ENCODE data around the gene SORD.
"Not testable (repeated sequence)": the region's sequence is repeated elsewhere in the genome, so short reads cannot be mapped to it uniquely, and the experiment has no call there.

The SORD gene

GRCh38 chr15:44988184-44988869 lies 34.7 kb upstream of the SORD start:
- not testable (repeated sequence) for H3K27me3 ChIP-seq (ENCODE audit: low read length); H4K20me1 ChIP-seq (ENCODE audit: low read depth, low read length); H3K36me3 ChIP-seq (ENCODE audit: low read length); H3K27ac ChIP-seq (ENCODE audit: low read depth, low read length); H3K9ac ChIP-seq (ENCODE audit: low read length); H3K9me2 ChIP-seq (replicated peaks; ENCODE audit: insufficient read depth, low read length); H3F3A ChIP-seq (ENCODE audit: insufficient read depth); H3K4me3 ChIP-seq (ENCODE audit: insufficient read depth, low read length, poor library complexity, severe bottlenecking); H3K9me3 ChIP-seq (ENCODE audit: insufficient read depth, low read length); H2AFZ ChIP-seq (ENCODE audit: low read depth, low read length, severe bottlenecking); H3K4me2 ChIP-seq (ENCODE audit: low read depth, low read length, poor library complexity, severe bottlenecking); H3K79me2 ChIP-seq (ENCODE audit: insufficient read depth, low read length)

- H3K4me3 ChIP-seq (ENCODE audit: insufficient read depth, low read length, poor library complexity, severe bottlenecking); H3K4me2 ChIP-seq (ENCODE audit: low read depth, low read length, poor library complexity, severe bottlenecking); H4K20me1 ChIP-seq (ENCODE audit: low read depth, low read length); H3K9me2 ChIP-seq (replicated peaks; ENCODE audit: insufficient read depth, low read length); H3K79me2 ChIP-seq (ENCODE audit: insufficient read depth, low read length); H2AFZ ChIP-seq (ENCODE audit: low read depth, low read length, severe bottlenecking); H3K36me3 ChIP-seq (ENCODE audit: low read length); H3K27ac ChIP-seq (ENCODE audit: low read depth, low read length); H3F3A ChIP-seq (ENCODE audit: insufficient read depth); H3K9ac ChIP-seq (ENCODE audit: low read length); H3K27me3 ChIP-seq (ENCODE audit: low read length); H3K9me3 ChIP-seq (ENCODE audit: insufficient read depth, low read length): not testable (repeated sequence)
Observed at GRCh38 chr15:44988870-44989219, 34.1 kb upstream of the SORD start.

- H3K27me3 ChIP-seq (ENCODE audit: low read length); H3K36me3 ChIP-seq (ENCODE audit: low read length); H3K9me3 ChIP-seq (ENCODE audit: insufficient read depth, low read length); H2AFZ ChIP-seq (ENCODE audit: low read depth, low read length, severe bottlenecking); H4K20me1 ChIP-seq (ENCODE audit: low read depth, low read length); H3K27ac ChIP-seq (ENCODE audit: low read depth, low read length); H3K4me3 ChIP-seq (ENCODE audit: insufficient read depth, low read length, poor library complexity, severe bottlenecking); H3K4me2 ChIP-seq (ENCODE audit: low read depth, low read length, poor library complexity, severe bottlenecking); H3K9me2 ChIP-seq (replicated peaks; ENCODE audit: insufficient read depth, low read length); H3F3A ChIP-seq (ENCODE audit: insufficient read depth); H3K9ac ChIP-seq (ENCODE audit: low read length); H3K79me2 ChIP-seq (ENCODE audit: insufficient read depth, low read length): not testable (repeated sequence)
Observed at GRCh38 chr15:44997632-44998031, 25.4 kb upstream of the SORD start.

GRCh38 chr15:44999105-44999504 lies 23.9 kb upstream of the SORD start:
- TF ChIP-seq EZH2phosphoT487 (conservative IDR thresholded peaks at IDR 0.05; ENCODE audit: low read length) (no peak), CTCF (IDR thresholded peaks at IDR 0.05; ENCODE audit: insufficient read depth, low read length, poor library complexity, severe bottlenecking) (no peak)
- no peak overlapping the region for H3K9ac ChIP-seq (ENCODE audit: low read length)

GRCh38 chr15:45001180-45001579 lies 21.8 kb upstream of the SORD start:
- not testable (repeated sequence) for H3K36me3 ChIP-seq (ENCODE audit: low read length); H2AFZ ChIP-seq (ENCODE audit: low read depth, low read length, severe bottlenecking); H4K20me1 ChIP-seq (ENCODE audit: low read depth, low read length); H3K4me2 ChIP-seq (ENCODE audit: low read depth, low read length, poor library complexity, severe bottlenecking); H3F3A ChIP-seq (ENCODE audit: insufficient read depth); H3K4me3 ChIP-seq (ENCODE audit: insufficient read depth, low read length, poor library complexity, severe bottlenecking); H3K79me2 ChIP-seq (ENCODE audit: insufficient read depth, low read length); H3K27ac ChIP-seq (ENCODE audit: low read depth, low read length); H3K9me2 ChIP-seq (replicated peaks; ENCODE audit: insufficient read depth, low read length); H3K9ac ChIP-seq (ENCODE audit: low read length); H3K27me3 ChIP-seq (ENCODE audit: low read length); H3K9me3 ChIP-seq (ENCODE audit: insufficient read depth, low read length)

More at GRCh38 chr15:44999105-44999504, 23.9 kb upstream of the SORD start:
- no peaks in the 10 kb centered on the region for H4K20me1 ChIP-seq (ENCODE audit: low read depth, low read length)
- H3K79me2 ChIP-seq (ENCODE audit: insufficient read depth, low read length): no peaks in the 10 kb centered on the region
- no peak overlapping the region for H2AFZ ChIP-seq (ENCODE audit: low read depth, low read length, severe bottlenecking)
- no peaks in the 10 kb centered on the region for H3K9me3 ChIP-seq (ENCODE audit: insufficient read depth, low read length)
- H3K9me2 ChIP-seq (replicated peaks; ENCODE audit: insufficient read depth, low read length): no peaks in the 10 kb centered on the region
- no peak overlapping the region for H3K4me2 ChIP-seq (ENCODE audit: low read depth, low read length, poor library complexity, severe bottlenecking)
- H3K4me3 ChIP-seq (ENCODE audit: insufficient read depth, low read length, poor library complexity, severe bottlenecking): no peak overlapping the region
- H3K27ac ChIP-seq (ENCODE audit: low read depth, low read length): no peak overlapping the region
- no peaks in the 10 kb centered on the region for H3F3A ChIP-seq (ENCODE audit: insufficient read depth)
- H3K27me3 ChIP-seq (ENCODE audit: low read length): no peaks in the 10 kb centered on the region
- H3K36me3 ChIP-seq (ENCODE audit: low read length): no peaks in the 10 kb centered on the region

GRCh38 chr15:45003731-45004410 lies 19.1 kb upstream of the SORD start:
- H3K9ac ChIP-seq (ENCODE audit: low read length); H3K27me3 ChIP-seq (ENCODE audit: low read length); H3K36me3 ChIP-seq (ENCODE audit: low read length); H3F3A ChIP-seq (ENCODE audit: insufficient read depth); H3K9me2 ChIP-seq (replicated peaks; ENCODE audit: insufficient read depth, low read length); H3K4me3 ChIP-seq (ENCODE audit: insufficient read depth, low read length, poor library complexity, severe bottlenecking); H3K79me2 ChIP-seq (ENCODE audit: insufficient read depth, low read length); H3K4me2 ChIP-seq (ENCODE audit: low read depth, low read length, poor library complexity, severe bottlenecking); H3K9me3 ChIP-seq (ENCODE audit: insufficient read depth, low read length); H4K20me1 ChIP-seq (ENCODE audit: low read depth, low read length); H3K27ac ChIP-seq (ENCODE audit: low read depth, low read length); H2AFZ ChIP-seq (ENCODE audit: low read depth, low read length, severe bottlenecking): not testable (repeated sequence)

- H3K4me2 ChIP-seq (ENCODE audit: low read depth, low read length, poor library complexity, severe bottlenecking); H2AFZ ChIP-seq (ENCODE audit: low read depth, low read length, severe bottlenecking); H3K27ac ChIP-seq (ENCODE audit: low read depth, low read length); H3K9me3 ChIP-seq (ENCODE audit: insufficient read depth, low read length); H3K9me2 ChIP-seq (replicated peaks; ENCODE audit: insufficient read depth, low read length); H3K36me3 ChIP-seq (ENCODE audit: low read length); H3F3A ChIP-seq (ENCODE audit: insufficient read depth); H3K4me3 ChIP-seq (ENCODE audit: insufficient read depth, low read length, poor library complexity, severe bottlenecking); H3K79me2 ChIP-seq (ENCODE audit: insufficient read depth, low read length); H4K20me1 ChIP-seq (ENCODE audit: low read depth, low read length); H3K9ac ChIP-seq (ENCODE audit: low read length); H3K27me3 ChIP-seq (ENCODE audit: low read length): not testable (repeated sequence)
Observed at GRCh38 chr15:45004590-45005175, 18.3 kb upstream of the SORD start.
